Activated gamma-delta T cell treated with anti-CD3 and anti-CD28 coated beads, Interleukin-2, amount 50 U/mL, for 16 hours (primary cell): ENCODE results near the gene HPD.

Source experiments
- DNase-seq: peaks from one replicate; pipeline ENCODE4 v3.0.0-alpha.2; 2020; ENCODE audit warnings: low read depth

Gene HPD

DNA sequence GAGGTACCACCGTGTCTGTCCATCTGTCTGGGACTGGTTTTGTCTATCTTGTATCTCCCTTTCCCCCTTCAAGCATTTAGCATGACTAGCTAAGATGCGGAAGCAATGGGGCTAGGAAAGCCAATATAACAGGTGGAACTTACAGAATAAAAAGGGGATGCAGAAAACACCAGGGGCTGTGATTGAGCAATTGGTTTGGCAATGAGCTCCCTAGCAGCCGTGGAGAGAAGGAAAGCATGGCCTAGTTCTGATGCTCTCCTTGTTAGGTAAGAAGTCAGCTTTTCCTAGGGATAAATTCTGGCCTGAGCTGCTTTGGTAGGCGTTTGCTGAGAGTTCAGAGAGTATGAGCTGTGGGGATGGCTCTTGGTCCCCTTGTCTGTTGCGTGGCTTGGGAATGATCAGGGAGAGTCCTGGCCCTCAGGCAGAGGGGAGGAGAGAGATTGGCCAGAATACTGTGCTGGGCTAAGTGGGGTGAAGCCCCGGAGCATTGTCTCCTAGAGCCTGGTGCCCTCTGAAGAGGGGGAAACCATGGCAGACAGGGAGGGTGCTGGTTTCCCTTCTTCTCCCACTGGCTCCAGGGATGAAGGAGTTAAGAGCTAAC lies 47.7 kb downstream of the HPD start:
- no peak for DNase-seq

- no peak for DNase-seq
Observed at GRCh38 chr12:121810234-121810817, 48.3 kb downstream of the HPD start.

- no peak for DNase-seq
Observed at GRCh38 chr12:121809712-121810116, 48.9 kb downstream of the HPD start.

DNA sequence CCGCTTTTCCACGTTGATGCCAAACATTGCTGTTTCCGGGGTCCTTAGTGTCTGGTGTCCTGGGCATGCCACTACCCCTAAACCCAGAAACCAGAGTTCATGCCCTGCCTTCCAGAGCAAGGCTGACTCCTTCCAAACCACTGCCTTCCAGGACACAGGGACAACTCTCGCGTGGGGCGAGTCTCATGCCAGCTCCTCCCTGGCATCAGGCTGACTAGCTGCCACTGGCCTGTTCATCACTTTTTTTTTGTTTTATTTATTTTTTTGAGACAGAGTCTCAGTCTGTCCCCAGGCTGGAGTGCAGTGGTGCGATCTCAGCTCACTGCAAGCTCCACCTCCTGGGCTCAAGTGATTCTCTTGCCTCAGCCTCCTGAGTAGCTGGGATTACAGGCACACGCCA lies 50.0 kb downstream of the HPD start:
- DNase-seq, result no peak

DNA sequence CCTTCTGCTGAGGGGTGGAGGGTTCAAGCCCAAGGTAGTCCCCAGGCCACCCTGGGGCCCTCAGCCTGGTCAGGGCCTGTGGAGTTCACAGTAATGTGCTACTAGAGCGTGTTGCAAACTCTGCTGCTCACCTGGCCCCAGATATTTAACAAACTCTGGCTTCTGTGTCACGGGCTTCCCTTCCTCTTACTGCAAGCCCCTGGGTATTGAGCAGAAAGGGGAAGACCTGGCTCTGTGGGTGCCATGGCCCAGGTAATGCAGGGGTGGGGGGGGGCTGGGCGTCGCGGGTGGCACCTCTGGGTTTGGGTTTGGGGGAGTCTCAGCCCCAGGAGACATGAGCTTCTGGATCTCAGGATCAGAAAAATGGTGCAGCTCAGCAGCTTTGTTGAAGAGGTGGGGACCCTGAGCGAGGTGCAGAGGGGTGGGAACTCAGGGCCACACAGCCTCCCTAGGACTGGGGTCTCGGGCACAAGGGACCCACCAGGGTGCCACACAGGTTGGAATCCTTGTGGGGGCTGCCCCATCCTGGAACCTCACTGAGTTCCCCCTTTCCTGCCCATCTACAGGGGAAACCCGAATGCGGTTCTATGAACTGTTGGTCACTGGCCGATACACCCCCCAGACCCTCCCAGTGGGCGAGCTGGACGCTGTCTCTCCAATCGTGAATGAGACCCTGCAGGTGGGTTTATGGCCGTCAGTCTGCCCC lies 50.9 kb downstream of the HPD start:
- DNase-seq, result no peak

GRCh38 chr12:121806546-121807423 lies 51.9 kb downstream of the HPD start:
- DNase-seq, result no peak

GRCh38 chr12:121806009-121806545 lies 52.6 kb downstream of the HPD start:
- no peak for DNase-seq

- DNase-seq, result no peak
Observed at GRCh38 chr12:121805171-121806008, 53.3 kb downstream of the HPD start.

DNA sequence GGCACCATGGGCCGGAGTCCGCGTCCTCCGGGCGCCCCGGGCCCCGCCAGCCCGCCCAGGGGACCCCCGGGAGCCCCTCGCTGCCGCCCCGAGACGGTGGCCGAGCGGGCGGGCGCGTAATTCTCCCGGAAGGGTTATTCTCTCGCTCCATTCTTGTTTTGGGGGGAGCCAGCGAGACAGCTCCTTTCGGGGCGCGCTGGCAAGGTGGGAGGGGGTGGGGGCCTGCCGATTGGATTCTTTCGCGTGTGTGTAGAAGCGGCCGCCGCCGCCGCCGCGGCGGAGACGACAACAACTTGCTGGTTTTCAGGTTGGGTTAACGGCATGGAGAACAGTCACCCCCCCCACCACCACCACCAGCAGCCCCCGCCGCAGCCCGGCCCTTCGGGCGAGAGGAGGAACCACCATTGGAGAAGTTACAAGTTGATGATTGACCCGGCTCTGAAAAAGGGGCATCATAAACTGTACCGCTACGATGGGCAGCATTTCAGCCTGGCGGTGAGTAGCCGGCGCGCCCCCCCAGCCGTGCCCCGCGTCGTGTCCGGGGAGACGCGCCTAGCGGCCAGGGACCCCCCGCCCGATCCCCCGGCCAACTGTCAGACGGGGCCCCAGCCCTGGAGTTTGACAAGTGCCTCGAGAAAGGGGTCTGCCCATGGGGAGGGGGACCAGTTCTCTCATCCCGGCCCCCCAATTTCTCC lies 54.1 kb downstream of the HPD start:
- no peak for DNase-seq

- DNase-seq, result no peak
Observed at GRCh38 chr12:121803861-121804416, 54.7 kb downstream of the HPD start, which contains the start of gene SETD1B. TSS of gene SETD1B (plus strand) at chr12:121804009. CDS start at chr12:121804738, 729 bp downstream.

- peak; percentile 78 for DNase-seq
Observed at GRCh38 chr12:121802843-121803698, 55.6 kb downstream of the HPD start.

- DNase-seq, result no peak
Observed at GRCh38 chr12:121802485-121802842, 56.2 kb downstream of the HPD start.

- no peak for DNase-seq
Observed at GRCh38 chr12:121801595-121802484, 56.8 kb downstream of the HPD start.

DNA sequence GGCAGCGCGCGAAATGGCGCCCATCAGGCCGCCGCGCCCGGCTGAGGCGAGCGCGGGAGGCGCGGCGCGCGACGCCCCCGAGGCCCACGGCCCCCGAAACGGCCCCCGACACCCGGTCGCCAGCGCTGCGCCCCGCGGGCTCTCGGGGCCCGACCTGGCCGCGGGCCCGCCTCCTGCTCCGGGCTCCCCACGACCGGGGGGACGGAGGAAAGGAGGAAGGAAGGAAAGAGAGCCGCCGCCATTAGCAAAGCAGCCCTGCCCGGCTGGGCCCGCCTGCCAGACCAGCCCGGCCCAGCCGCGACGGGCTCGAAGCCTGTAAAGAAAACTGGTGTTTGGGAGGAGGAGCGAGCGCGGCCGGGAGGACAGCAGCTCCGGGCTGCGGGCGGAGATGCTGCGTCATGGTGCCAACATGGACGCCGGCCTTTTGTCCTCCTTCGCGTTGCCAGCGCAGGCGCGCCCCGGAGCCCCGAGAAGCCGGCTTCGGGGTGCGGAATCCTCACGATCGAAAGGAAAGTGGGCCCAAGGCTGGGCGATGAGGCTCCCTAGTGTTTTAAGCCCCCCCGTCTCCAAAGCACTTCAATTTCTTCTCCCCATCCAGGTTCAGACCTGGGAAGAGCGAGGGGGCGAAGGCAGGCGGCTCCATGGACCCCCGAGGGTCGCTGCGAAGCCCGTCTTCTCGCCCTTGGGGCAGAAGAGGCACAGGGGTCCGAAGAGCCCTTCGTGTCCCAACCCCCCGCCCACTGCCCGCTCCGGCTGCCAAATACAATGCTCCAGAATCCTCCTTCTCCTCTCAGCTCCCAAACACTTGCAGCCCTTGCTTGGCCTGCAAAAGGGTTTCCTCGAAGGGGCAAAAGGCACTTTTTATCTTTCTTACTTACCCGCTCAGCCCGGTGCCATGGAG lies 57.7 kb downstream of the HPD start:
- DNase-seq, result no peak

GRCh38 chr12:121799842-121800693 lies 58.6 kb downstream of the HPD start:
- DNase-seq, result no peak

GRCh38 chr12:121799156-121799841 lies 59.4 kb downstream of the HPD start:
- DNase-seq, result no peak
